HG03196 (cell line): ENCODE measurements around the gene CNGB1.
"Not testable (repeated sequence)": the region's sequence is repeated elsewhere in the genome, so short reads cannot be mapped to it uniquely, and the experiment has no call there.

ENCODE experiments used
- ATAC-seq: cut with Tn5 transposase; IDR thresholded peaks from one replicate; pipeline ENCODE4 v1.9.1; 2021; ENCODE audit not compliant: unreplicated experiment

The CNGB1 gene

DNA sequence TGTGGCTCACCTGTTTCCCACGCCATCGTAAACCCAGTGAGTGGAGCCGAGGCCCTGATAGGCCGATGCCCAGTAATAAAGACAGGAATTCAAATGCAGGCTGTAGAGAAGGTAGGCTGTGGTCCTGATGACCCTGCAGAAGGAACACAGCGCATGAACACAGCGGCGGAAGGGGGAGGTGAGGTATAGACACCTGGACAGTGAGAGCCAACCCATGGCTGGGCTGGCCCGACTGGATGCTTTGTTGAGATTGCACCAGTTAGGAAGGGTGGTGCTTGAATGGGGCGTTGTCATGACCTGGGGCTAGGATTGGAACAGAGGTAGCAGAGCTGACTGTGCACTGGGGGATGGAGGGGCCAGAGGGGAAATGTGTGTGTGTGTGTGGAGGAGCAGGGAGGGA lies 59.2 kb downstream of the CNGB1 start:
- no peak for ATAC-seq

DNA sequence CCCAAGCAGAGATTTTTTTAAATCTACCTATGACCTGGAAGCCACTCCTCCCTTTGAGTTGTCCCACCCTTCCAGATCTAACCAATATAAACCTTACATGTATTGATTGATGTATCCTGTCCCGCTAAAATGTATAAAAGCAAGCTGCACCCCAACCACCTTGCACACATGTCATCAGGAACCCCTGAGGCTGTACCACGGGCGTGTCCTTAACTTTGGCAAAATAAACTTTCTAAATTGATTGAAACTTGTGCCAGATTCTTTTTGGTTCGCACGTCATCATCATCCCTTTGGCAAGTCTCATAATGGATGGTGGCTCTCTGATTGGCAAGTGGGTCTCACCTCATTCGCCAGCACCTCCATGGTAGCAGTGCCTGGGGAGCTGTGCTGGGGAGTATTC lies 60.2 kb downstream of the CNGB1 start:
- ATAC-seq = no peak

DNA sequence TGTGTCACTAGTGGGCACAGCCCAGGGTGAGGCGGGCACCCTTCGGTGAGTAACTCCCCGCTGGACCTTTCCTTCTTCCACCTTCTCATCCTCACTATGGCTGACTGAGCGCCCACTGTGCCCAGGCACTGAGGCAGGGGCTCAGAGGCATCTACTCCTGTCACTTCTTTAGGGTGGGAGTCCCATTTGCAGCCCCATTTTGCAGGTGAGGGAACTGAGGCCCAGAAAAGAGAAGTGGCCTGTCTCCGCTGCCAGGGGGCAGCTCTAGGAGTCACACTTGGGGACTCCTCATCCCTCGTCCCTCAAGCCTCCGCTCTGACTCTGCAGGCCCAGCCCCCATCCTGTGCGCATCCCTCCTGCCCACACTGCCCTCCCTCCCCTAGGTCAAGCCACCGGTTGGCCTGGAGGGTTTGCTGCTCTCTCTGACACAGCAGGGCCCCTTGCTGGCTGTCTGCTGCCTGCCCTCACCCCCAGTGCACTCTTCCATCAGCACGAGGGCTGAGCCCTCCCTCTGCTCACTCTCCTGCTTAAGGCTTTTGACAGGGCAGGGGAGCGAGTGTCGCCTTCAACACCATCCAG lies 62.4 kb downstream of the CNGB1 start:
- no peak for ATAC-seq

DNA sequence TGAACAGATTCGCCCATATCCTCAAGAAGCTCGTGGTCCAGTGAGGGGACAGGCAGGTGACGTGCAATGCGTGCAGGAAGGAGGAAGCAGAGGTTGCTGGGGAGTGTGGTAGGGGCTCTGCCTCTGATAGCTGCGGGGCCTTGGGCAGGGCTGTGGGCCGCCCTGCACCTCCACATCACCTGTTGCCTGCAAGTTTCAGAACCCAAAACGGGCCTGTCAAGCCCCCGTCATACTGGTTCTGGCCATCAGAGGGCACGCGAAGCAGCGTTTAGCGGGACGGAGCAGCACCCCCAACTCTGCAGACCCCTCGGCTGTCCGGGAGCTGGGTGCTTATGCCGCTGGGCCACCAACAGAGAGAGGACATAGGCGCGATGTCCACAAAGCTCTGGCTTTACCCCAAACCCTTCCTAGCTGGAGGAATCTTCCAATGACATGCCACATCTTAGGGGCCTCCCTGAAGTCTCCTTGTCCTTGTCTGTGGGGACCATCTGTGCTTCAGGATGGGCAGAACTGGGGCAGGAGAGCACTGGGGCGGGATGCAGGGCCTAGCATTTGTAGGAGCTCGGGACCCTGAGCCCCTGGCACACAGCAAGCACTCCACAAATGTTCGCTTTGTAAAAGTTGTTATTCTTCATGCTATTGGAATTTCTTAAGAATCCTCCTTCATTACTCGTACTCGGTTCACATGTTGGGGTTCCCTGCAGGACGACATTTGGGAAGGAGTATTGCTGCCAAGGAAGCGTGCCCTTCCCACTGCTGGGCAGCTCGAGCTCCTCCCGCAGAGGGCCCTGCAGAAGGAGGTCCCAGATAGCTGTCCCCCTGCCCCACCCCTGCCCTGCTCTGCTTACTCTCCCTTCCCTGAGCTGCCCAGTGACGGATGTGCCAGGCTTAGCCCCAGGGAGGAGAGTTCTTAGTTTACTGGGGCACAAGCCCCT lies 64.3 kb downstream of the CNGB1 start:
- ATAC-seq = no peak

DNA sequence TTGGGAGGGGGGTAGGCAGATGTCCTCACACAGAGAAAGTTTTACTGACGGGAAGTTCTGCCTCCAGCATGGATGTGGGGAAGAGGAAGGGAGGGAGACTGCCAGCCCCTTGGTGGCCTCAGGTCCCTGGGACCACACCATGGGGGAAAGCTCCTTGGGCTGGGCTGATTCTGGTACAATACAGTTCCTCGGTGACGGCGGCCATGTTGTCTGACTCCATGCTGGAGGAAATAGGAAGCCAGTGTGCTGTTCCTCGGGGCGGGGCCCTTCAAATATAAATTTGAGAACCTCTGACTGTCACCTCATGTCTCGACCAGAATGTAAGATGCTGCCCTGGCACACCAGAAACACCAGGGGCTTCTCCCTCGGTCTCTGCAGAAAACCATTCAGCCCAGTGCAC lies 66.8 kb downstream of the CNGB1 start:
- no peak for ATAC-seq

DNA sequence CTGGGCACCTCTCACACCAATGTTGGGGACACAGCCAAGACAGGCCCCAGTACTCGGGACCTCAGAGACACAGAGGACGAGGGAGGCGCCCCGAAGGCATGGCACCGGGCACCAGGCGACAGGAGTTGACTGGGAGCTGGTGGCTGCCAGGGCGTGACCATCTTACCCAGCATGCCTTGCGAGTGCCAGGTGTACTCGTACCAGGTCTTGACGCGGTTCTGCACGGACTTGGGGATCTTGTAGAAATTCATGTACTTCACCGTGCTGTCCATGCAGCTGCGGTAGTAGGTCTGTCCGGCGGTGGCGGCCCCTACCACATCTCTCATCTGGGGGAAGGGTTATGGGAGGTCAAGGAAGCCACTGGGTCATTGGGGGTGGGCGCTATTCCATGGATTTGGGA lies 67.3 kb downstream of the CNGB1 start:
- no peak for ATAC-seq

DNA sequence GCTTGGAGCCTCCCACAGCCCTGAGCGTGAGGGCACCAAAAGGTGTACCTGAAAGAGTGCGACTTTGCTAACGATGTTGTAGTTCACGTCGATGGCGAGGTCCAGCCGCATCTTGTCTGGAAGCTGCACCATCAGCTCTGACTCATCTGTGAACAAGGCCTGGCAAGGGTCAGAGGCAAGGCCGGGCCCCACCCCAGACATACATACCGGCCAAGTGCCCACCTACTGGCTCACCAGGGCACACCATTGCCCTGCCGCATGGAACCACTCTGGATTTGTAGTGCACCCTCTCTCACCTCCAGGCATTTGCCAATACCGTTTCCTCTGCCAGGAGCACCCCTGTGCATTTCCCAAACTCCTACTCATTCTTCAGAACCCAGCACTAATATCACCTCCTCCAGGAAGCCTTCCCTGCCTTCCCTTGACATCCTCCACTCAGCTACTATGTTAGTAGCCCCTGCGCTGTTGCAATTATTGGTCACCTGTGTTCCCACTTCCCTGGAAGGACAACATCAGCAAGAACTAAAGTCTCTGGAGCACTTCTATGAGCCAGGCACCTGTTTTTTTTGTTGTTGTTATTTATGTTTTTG lies 69.4 kb downstream of the CNGB1 start:
- no peak for ATAC-seq

DNA sequence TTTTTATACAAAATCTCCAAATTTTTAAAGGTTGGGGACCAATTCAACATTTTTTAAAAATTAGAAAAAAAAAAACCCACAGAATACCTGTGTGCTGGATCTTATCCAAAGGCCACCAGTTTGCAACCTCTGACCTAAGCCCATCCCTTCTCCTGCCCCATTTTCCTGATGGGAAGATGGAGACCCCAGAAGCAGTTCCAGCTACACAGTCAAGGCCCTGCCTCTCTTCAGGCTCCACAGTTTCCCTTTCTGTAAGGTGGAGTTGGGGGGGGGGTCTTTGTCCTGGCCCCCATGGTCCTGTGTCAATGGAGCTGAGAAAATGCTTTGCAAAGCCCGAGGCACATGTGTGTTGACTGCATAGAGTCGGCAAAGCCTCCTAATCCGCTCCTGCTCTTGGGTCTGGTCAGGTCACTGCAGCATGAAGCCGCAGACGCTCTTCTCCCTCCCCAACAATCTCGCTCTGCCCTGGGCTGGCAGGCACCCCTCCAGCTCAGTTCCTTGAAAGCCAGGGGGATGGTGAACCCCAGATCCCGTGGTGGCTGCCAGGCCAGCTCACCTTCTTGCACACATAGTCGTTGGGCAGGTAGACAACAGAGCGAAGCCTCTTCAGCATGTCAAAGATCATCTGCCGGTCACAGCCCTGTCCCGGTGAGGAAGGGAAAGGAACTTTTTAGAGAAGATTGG lies 70.0 kb downstream of the CNGB1 start:
- ATAC-seq = no peak

DNA sequence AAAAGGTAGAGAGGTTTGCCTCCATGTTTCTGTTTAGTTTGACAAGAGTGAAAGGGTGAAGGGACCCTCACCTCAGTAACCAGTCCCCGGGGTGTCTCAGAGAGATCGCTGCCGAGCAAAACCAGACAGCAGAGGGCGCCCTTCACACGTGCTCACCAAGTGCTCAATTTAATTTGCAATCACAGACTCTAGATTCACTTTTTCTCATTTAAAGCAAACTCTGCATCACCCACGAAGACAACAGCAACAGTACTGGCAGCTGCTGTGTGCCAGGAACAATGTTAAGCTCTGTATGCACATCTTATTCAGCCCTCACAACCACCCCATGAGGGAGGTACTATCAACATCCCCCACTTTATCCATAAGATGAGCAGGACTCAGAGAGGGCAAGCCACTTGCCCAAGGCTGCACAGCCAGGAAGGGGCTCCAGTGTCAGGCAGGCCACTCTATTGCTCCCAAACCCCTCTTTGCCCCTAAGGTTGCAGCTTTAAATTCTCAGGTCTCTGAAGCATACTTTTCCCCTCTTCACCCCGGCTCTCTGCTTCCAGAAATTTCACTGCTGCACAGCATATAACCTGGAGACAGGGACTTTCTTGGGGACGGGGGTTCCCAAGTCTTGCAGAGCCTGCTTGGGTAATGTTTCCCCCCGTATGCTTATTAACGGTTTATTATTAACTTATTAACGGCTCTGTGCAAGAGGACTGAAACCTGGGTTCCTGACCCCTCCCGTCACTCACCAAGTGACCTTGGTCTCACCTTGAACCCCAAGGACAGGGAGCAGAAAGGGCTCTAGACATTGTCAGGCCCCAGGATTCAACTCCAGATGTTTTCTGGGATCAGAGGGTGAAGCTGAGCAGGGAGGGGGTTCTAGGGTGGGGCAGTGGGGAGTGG lies 70.9 kb downstream of the CNGB1 start:
- ATAC-seq = no peak

DNA sequence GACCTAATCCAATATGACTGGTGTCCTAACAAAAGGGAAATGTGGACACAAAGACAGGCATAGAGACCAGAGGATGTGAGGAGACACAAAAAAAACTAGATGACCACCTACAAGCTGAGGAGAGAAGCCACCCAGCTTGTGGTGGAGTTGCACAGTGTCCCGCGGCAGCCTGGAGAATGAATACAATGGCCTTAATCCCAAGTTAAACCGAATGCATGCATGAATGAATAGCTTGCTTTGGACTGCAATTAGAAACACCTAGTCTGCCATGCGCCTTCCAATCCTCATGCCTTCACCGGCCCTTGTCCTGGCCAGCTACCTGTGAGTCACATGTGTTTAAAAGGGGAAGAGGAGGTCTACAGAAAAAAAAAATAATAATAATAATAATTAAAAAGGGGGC lies 72.0 kb downstream of the CNGB1 start:
- no peak for ATAC-seq

DNA sequence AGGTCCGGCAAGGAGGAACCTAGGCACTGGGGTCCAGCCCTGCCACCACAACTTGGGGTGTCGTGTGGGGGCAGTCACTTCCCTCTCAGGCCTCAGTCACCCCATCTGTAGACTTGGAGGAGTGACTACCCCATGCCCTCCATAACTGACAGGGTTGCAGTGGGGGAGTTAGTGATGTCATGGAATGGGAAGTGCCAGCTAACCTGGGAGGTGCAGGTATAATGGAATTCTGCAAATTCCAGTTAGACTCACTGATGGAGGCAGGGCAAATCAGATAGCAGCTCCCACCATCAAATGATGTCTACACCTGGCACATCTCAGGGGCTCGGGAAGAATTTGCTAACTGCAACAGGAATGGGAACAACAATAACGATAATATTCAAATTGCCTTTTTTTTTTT lies 72.9 kb downstream of the CNGB1 start:
- ATAC-seq = no peak

DNA sequence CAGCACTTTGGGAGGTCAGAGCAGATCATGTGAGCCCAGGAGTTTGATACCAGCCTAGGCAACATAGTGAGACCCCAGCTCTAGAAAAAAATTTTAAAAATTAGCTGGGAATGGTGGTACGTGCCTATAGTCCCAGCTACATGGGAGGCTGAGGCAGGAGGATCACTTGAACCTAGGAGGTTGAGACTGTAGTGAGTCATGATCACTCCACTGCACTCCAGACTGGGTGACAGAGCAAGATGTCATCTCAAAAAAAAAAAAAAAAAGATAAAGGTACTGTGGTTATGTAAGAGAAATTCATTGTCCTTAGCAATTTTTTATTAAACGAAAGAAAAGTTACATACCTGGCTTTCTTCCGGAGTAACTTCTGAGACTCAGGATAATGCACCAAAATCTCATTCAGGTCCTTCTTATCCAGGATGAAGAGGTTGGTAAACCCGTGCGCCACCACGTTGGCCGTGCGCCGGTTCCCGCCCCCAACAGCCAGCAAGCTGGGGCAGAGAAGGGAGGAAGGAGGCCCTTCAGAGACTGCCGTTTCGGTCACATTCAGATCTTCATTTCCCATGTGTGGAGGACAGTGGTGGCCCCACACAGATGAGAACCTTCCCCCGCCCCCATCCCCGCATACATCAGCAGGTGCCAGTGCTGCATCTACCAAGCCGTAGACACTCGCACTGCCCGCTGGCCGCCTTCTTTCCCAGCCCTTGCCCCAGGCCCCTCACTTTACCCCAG lies 73.7 kb downstream of the CNGB1 start:
- ATAC-seq = no peak

DNA sequence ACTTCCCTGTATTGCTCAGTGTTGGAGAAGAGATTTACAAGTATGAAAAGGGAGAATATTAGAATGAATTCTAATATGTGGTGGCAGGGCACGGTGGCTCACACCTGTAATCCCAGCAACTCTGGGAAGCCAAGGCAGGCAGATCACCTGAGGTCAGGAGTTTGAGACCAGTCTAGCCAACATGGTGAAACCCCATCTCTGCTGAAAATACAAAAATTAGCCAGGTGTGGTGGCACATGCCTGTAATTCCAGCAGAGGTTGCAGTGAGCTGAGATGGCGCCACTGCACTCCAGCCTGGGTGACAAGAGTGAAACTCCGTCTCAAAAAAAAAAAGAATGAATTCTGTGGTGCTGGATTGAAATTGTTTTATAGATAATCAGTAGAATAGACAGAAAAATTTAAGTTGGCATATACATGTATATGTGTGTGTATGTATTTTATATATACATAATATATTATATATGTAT lies 75.8 kb downstream of the CNGB1 start:
- ATAC-seq = not testable (repeated sequence)

DNA sequence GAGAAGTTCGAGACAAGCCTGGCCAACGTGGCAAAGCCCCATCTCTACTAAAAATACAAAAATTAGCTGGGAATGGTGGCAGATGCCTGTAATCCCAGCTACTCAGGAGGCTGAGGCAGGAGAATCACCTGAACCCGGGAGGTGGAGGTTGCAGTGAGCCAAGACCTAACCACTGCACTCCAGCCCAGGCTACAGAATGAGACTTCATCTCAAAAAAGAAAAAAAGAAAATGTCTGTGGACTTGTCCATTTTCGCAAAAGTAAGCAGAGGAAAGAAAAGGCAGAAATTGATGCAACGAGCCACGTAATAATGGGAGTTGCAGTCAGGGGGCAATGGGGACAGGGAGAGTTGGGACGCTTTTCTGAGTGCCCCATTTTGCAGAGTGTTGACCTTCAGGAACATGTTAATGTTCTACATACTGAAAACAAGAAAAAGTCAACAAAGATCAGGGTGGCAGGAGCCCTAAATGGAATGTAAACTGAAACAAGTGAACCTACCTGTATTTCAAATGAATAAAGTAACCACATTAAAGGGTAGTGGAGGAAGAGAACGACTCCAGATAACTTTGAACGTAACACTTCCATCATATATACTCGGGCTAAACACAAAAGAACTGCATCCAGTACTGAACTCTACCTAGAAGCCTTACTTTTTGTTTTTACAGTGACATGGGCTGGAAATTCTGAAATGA lies 76.4 kb downstream of the CNGB1 start:
- no peak for ATAC-seq

DNA sequence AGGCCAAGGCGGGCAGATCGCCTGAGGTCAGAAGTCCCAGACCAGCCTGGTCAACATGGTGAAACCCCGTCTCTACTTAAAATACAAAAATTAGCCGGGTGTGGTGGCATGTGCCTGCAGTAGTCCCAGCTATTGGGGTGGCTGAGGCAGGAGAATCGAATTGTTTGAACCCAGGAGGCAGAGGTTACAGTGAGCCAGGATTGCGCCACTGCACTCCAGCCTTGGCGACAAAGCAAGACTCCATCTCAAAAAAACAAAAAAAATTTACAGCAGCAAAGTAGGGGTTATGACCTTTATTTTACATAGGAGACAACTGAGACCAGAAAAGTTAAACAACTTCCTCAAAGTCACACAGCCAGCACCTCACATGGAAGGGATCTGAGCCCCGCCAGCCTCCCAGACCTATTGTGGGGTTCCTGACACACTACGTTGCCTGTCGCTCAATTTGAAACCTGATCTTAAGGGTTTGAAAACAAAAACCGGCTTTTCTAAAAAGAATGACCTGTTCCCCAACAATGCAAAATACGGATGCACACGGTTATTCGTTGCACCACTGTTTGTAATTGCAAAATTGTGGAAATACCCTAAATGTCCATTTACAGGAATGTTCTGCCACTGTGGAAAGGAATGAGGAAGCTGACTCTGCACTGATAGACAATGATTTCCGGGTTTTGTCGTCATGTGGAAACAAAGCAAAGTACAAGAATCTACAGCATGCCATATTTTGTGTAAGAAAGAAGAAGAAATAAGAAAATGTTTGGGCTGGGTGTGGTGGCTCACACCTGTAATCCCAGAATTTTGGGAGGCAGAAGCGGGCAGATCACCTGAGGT lies 77.2 kb downstream of the CNGB1 start:
- ATAC-seq = no peak

DNA sequence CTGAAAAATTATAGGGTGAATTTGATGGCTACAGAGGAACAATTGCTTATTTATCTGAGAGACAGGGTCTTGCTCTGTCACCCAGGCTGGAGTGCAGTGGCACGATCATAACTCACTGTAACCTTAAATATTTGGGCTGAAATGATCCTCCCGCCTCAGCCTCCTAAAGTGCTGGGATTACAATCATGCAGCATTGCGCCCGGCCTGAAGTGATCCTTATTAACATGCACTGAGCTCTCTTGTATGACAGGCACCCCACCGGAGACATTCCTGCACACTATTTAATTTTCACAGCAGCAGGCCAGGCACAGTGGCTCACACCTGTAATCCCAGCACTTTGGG lies 77.7 kb downstream of the CNGB1 start:
- no peak for ATAC-seq

DNA sequence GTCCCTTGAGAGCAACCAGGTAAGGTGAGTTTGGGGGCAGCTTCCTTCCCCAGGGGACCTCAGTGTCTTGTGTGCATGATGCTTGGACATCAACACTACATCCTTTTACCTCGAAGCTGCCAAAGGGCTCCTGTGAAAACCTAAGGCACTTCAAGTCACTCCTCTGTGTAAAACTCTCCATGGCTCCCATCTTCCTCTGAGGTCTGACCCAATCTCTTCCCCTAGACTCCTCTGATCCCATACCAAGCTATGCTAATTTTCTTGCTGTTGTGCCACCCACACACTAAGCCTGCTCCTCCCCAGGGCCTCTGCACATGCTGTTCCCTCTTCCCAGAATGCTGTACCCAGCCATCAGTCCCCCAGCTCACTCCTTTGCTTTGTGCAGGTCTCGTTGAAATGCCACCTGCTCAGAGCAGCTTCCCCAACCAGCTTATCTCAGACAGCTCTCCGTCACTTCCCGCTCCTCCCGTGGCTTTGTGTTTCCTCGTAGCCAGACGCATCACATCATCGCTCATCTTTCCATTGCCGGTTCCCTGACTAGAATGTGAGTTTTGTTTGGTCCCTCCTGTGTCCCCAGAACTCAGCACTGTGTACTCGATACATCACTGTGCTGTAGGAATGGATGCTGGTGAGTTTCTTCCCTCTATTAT lies 78.4 kb downstream of the CNGB1 start:
- no peak for ATAC-seq

DNA sequence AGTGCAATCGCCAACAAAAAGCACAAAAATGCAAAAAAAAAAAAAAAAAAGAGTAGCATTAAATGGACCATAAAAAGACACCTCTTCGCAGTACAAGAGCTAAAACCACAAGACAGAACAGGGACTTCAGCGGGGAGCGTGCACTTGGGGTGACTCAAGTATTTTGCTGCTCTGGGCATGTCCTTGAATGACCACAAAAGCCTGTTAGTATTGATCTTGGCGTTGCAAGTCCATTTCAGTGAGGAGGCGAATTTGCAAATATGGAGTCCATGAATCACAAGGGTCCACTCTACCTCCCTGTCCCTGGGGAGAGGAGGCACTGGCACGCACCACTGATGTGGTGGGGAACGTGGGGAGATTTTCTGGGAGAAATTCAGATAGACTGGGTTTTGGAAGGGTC lies 78.9 kb downstream of the CNGB1 start:
- ATAC-seq = no peak
